H1 (cell line): Measurements from ENCODE around the gene ITGA6. TPM values are rescaled to one million over a fixed set of nuclear protein-coding genes. Genes with fewer than 3 reads are reported as not detected.

ENCODE experiments used
- CTCF ChIA-PET: fragments of 300-600 bp; sonication (Branson Sonifier 250); formaldehyde crosslinking; loops from one replicate; lab custom pipeline; 2021; ENCODE audit not compliant: partially characterized antibody; lab: Charles Lee
- POLR2A ChIA-PET: fragments of 300-600 bp; sonication (Branson Sonifier 250); formaldehyde crosslinking; loops from one replicate; lab custom pipeline; 2021; ENCODE audit warnings: inconsistent platforms; ENCODE audit not compliant: partially characterized antibody; lab: Charles Lee
- DNase-seq, 2 experiments: peaks; one replicate each; pipeline versions ENCODE4 v3.0.0 to v3.0.0-alpha.2; 2010 to 2022; ENCODE audit warnings: low spot score in 2 of 2, low read depth in 1 of 2, mixed read lengths in 1 of 2
- FAIRE-seq: peaks from 2 replicates; lab custom pipeline; 2011; peaks lifted over from hg19 to GRCh38; lab: Jason Lieb, UNC
- H2AFZ ChIP-seq: 2 replicates; pipeline ENCODE4 v1.8.1; 2012; ENCODE audit warnings: low read length, inconsistent platforms
- H2AK5ac ChIP-seq: 2 replicates; pipeline ENCODE4 v1.6.1; 2013; ENCODE audit warnings: low read depth, low read length
- H2BK120ac ChIP-seq: replicated peaks from 2 replicates; pipeline ENCODE3; 2013; ENCODE audit warnings: low read depth, low read length, inconsistent platforms
- H2BK12ac ChIP-seq: 2 replicates; pipeline ENCODE4 v1.6.1; 2013; ENCODE audit warnings: low read depth, low read length
- H2BK15ac ChIP-seq: 2 replicates; pipeline ENCODE4 v1.6.1; 2013; ENCODE audit warnings: low read length
- H2BK20ac ChIP-seq: 2 replicates; pipeline ENCODE4 v1.6.1; 2013; ENCODE audit warnings: low read length
- H2BK5ac ChIP-seq: 2 replicates; pipeline ENCODE4 v1.6.1; 2013; ENCODE audit warnings: low read depth, low read length
- H3K14ac ChIP-seq: 2 replicates; pipeline ENCODE4 v1.6.1; 2013; ENCODE audit warnings: inconsistent platforms; ENCODE audit not compliant: insufficient read length
- H3K18ac ChIP-seq: 2 replicates; pipeline ENCODE4 v1.6.1; 2013; ENCODE audit warnings: low read length; ENCODE audit errors: extremely low read depth
- H3K23ac ChIP-seq: 2 replicates; pipeline ENCODE4 v1.6.1; 2013; ENCODE audit warnings: inconsistent platforms; ENCODE audit not compliant: insufficient read length
- H3K23me2 ChIP-seq: 2 replicates; pipeline ENCODE4 v1.6.1; 2013; ENCODE audit warnings: low read depth, low read length
- H3K27ac ChIP-seq: 2 replicates; pipeline ENCODE4 v1.6.1; 2011; ENCODE audit warnings: low read depth, low read length, inconsistent platforms
- H3K27me3 ChIP-seq, 4 experiments: replicated peaks in 1 of 4; 1 replicate in 1 of 4; 2 replicates in 3 of 4; pipeline versions ENCODE4 v1.6.1 to v1.8.1; 2011 to 2013; ENCODE audit warnings: low read length in 3 of 4, mild to moderate bottlenecking in 3 of 4, inconsistent platforms in 2 of 4, mixed read lengths in 2 of 4, moderate library complexity in 1 of 4; ENCODE audit not compliant: control insufficient read depth in 3 of 4, insufficient read depth in 3 of 4; ENCODE audit errors: extremely low read depth in 1 of 4
- H3K36me3 ChIP-seq, 4 experiments: 2 replicates each; pipeline versions ENCODE4 v1.6.1 to v1.8.1; 2011 to 2013; ENCODE audit warnings: mild to moderate bottlenecking in 4 of 4, low read length in 3 of 4, moderate library complexity in 2 of 4, control low read depth in 1 of 4, inconsistent platforms in 1 of 4; ENCODE audit not compliant: insufficient read depth in 4 of 4, control insufficient read depth in 2 of 4
- H3K4ac ChIP-seq: replicated peaks from 2 replicates; pipeline ENCODE3; 2013; ENCODE audit warnings: low read length, low read depth, mixed read lengths, inconsistent platforms; ENCODE audit not compliant: insufficient read length
- H3K4me1 ChIP-seq, 4 experiments: replicated peaks in 1 of 4; 1 replicate in 1 of 4; 2 replicates in 3 of 4; pipeline versions ENCODE4 v1.6.1 to v1.8.1; 2011 to 2013; ENCODE audit warnings: low read length in 3 of 4, inconsistent platforms in 2 of 4, mixed read lengths in 1 of 4; ENCODE audit not compliant: insufficient read depth in 4 of 4, control insufficient read depth in 3 of 4
- H3K4me2 ChIP-seq, 2 experiments: 2 replicates each; pipeline versions ENCODE4 v1.6.1 to v1.8.1; 2011 to 2013; ENCODE audit warnings: low read depth in 2 of 2, low read length in 2 of 2, control low read depth in 1 of 2, inconsistent platforms in 1 of 2, mild to moderate bottlenecking in 1 of 2; ENCODE audit not compliant: insufficient read depth in 1 of 2
- H3K4me3 ChIP-seq, 4 experiments: fragments of 200-600, 300-600 bp in 1 of 4; sonication (generic), shearing (Covaris generic), sonication (Bioruptor Twin) in 1 of 4; 2 replicates each; pipeline versions ENCODE4 v1.5.1 to v1.8.1; 2011 to 2016; ENCODE audit warnings: low read length in 4 of 4, low read depth in 3 of 4, control low read depth in 2 of 4, inconsistent platforms in 2 of 4, mild to moderate bottlenecking in 2 of 4, mixed read lengths in 1 of 4, moderate library complexity in 1 of 4; ENCODE audit not compliant: insufficient read depth in 2 of 4; ENCODE audit errors: extremely low read depth in 1 of 4
- H3K56ac ChIP-seq: replicated peaks from 2 replicates; pipeline ENCODE3; 2013; ENCODE audit warnings: low read depth, mild to moderate bottlenecking, mixed read lengths, low read length, inconsistent platforms; ENCODE audit not compliant: insufficient read length
- H3K79me1 ChIP-seq: 2 replicates; pipeline ENCODE4 v1.6.1; 2013; ENCODE audit warnings: low read depth, low read length, control low read depth
- H3K79me2 ChIP-seq, 2 experiments: 2 replicates each; pipeline versions ENCODE4 v1.6.1 to v1.8.1; 2012 to 2013; ENCODE audit warnings: low read length in 2 of 2, mild to moderate bottlenecking in 2 of 2, inconsistent platforms in 1 of 2; ENCODE audit not compliant: insufficient read depth in 2 of 2, control insufficient read depth in 1 of 2
- H3K9ac ChIP-seq, 4 experiments: replicated peaks in 1 of 4; 1 replicate in 1 of 4; 2 replicates in 3 of 4; pipeline versions ENCODE4 v1.6.1 to v1.8.1; 2011 to 2013; ENCODE audit warnings: low read depth in 3 of 4, low read length in 3 of 4, control low read depth in 2 of 4, mild to moderate bottlenecking in 2 of 4, moderate library complexity in 2 of 4, inconsistent platforms in 1 of 4; ENCODE audit errors: extremely low read depth in 1 of 4
- H3K9me3 ChIP-seq, 2 experiments: 2 replicates each; pipeline versions ENCODE4 v1.6.1 to v1.8.1; 2012 to 2013; ENCODE audit warnings: mild to moderate bottlenecking in 2 of 2, moderate library complexity in 2 of 2, control low read depth in 1 of 2, inconsistent platforms in 1 of 2, low read depth in 1 of 2, low read length in 1 of 2, mixed read lengths in 1 of 2; ENCODE audit not compliant: insufficient read depth in 2 of 2
- H4K20me1 ChIP-seq, 2 experiments: replicated peaks in 1 of 2; 2 replicates each; pipeline versions ENCODE3 to v1.8.1; 2011 to 2013; ENCODE audit warnings: inconsistent platforms in 2 of 2, low read length in 2 of 2, mild to moderate bottlenecking in 1 of 2; ENCODE audit not compliant: insufficient read depth in 2 of 2, control insufficient read depth in 1 of 2
- H4K5ac ChIP-seq: 2 replicates; pipeline ENCODE4 v1.6.1; 2013; ENCODE audit warnings: low read length, low read depth, mixed read lengths, inconsistent platforms; ENCODE audit not compliant: insufficient read length
- H4K8ac ChIP-seq: 2 replicates; pipeline ENCODE4 v1.8.0; 2013; ENCODE audit warnings: mild to moderate bottlenecking, moderate library complexity, low read length, inconsistent platforms; ENCODE audit not compliant: insufficient read depth; ENCODE audit errors: extremely low read depth
- H4K91ac ChIP-seq: replicated peaks from 2 replicates; pipeline ENCODE3; 2013; ENCODE audit warnings: low read length, mixed read lengths, inconsistent platforms; ENCODE audit not compliant: insufficient read length
- CHD1 ChIP-seq: IDR thresholded peaks from 2 replicates; pipeline ENCODE4 v1.6.1; 2012; ENCODE audit warnings: low read depth, low read length, improper control_type of control experiment
- EGR1 ChIP-seq: IDR thresholded peaks from 2 replicates; pipeline ENCODE4 v1.6.1; 2011; ENCODE audit warnings: low read depth, low read length, borderline replicate concordance
- WGBS, 2 experiments: shearing (Covaris generic) in 1 of 2; methylation state at CpG; one replicate each; pipeline versions ENCODE4 v1.1.6 to v1.1.7; 2013 to 2015; ENCODE audit warnings: low lambda C conversion rate in 2 of 2, mixed read lengths in 2 of 2, inconsistent platforms in 1 of 2, low coverage in 1 of 2, missing lambda C conversion rate in 1 of 2; ENCODE audit not compliant: insufficient replicate concordance in 2 of 2, insufficient coverage in 1 of 2, insufficient read length in 1 of 2; ENCODE audit errors: extremely low coverage in 1 of 2, missing lambda C conversion rate in 1 of 2; 5-methylcytosine and 5-hydroxymethylcytosine counted together
- polyA plus RNA-seq, 7 experiments: library from polyadenylated mRNA; depleted of rRNA in 3 of 7; stranded (reverse) in 5 of 7; unstranded in 2 of 7; fragments of >200 nt in 5 of 7; fragments of 200-250 nt in 2 of 7; gene quantifications; 1 replicate in 5 of 7; 2 replicates in 1 of 7; 4 replicates in 1 of 7; pipeline versions ENCODE4 v1.2.1 to v1.2.3, GENCODE V29; 2011 to 2013; ENCODE audit warnings: missing spikeins in 2 of 7, mixed read lengths in 2 of 7
- total RNA-seq: library from RNA; stranded (reverse); fragmentation: NEBNext Ultra II Directional; extraction: Animal tissue kit (Norgen Biotek cat#: 25700); gene quantifications from 2 replicates; pipeline ENCODE4 v1.2.1, GENCODE V29; 2021

Gene ITGA6
- total and polyA plus RNA-seq, 2 of the 8 experiments (the other 6 are each of a cell fraction or from before 2014, with no cell fraction given), result 26.9 to 118 TPM

GRCh38 chr2:172464400-172465129 is 37.2 kb downstream of the ITGA6 start:
- Histone ChIP-seq H4K20me1 (peaks cover 4 to 13% of the 10 kb centered on the region in 2 experiments), H4K91ac (no peak overlapping the region), H3K36me3 (peaks cover 0 to 25% (median 11%) of the 10 kb centered on the region in 4 experiments; a peak in 4 of 8 replicates), H4K8ac (no peak overlapping the region), H3K23me2 (no peaks in the 10 kb centered on the region), H3K79me1 (peaks cover 9% of the 10 kb centered on the region; the same call in 1 of the 2 replicates), H2AFZ (no peak overlapping the region), H3K4me2 (no peak overlapping the region), H3K9ac (no peak overlapping the region), H3K27me3 (no peaks in the 10 kb centered on the region), H3K9me3 (no peaks in the 10 kb centered on the region), H3K27ac (no peak overlapping the region), H3K14ac (no peak overlapping the region), H3K4me3 (no peak overlapping the region), H2AK5ac (no peak overlapping the region), H3K4me1 (peaks cover 10 to 22% (median 11%) of the 10 kb centered on the region in 4 experiments; a peak in 6 of 7 replicates), H3K23ac (no peak overlapping the region), H2BK20ac (no peak overlapping the region), H2BK15ac (no peak overlapping the region), H3K56ac (no peak overlapping the region), H4K5ac (no peak overlapping the region), H3K79me2 (peaks cover 0 to 66% of the 10 kb centered on the region in 2 experiments; a peak in 2 of 4 replicates), H3K4ac (no peak overlapping the region), H2BK12ac (no peak overlapping the region), H3K18ac (no peak overlapping the region), H2BK5ac (no peak overlapping the region), H2BK120ac (no peak overlapping the region)
- TF ChIP-seq EGR1, result no peak
- TF ChIP-seq CHD1, result no peak
- 82% methylated on average over 4 of the region's 4 CpGs; no CpG with 5 or more reads in 1 of the 2 experiments for WGBS, 2 experiments
- ChIA-PET POLR2A (interaction anchor here (0.6 kb wide), 1 partner anchor 1501 kb away, joined by 3 read pairs; no protein-coding TSS in a partner anchor), CTCF (interaction anchor here (0.6 to 32.4 kb wide), 18 partner anchors 14 to 739 kb away, joined by 3 to 634 read pairs (median 6); partner anchors contain the start of gene ITGA6)
- FAIRE-seq, result no peak
- DNase-seq, result no peak
